ENCODE results near the gene HAO2. TPM values are rescaled to one million over a fixed set of nuclear protein-coding genes. Genes with fewer than 3 reads are reported as not detected.

The HAO2 gene
- total RNA-seq, 1 donor from 2014 or later: 0.27 TPM

DNA sequence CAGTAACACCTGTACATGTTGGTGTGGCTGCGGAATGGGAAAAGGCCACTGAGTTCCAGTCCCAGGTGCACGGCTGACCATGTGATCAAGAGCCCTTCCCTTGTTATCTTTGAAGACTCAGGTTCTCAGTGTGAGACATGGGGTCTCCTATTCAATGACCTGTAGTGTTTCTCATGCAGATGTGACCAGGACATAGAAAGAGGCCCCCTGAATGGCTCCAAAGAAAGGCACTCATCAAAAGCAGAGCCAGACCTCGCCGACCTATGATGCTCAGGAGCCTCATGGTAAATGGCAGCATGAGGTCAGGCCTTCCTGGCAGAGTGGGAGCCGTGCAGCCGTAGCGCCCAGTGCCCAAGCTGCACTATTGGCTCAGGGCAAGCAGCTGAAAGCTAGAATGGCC is 42.3 kb upstream of the HAO2 start:
- Mint-ChIP-seq H3K27me3 (peaks cover 3% of the 10 kb centered on the region), H3K4me1 (ENCODE audit: unreplicated experiment) (peaks cover 16% of the 10 kb centered on the region), H3K4me3 (peak overlapping the region; percentile 87), H3K36me3 (no peaks in the 10 kb centered on the region), H3K27ac (no peak overlapping the region), H3K9me3 (no peaks in the 10 kb centered on the region)
- no peak for DNase-seq (ENCODE audit: extremely low spot score, unreplicated experiment)
- TF ChIP-seq CTCF (conservative IDR thresholded peaks at IDR 0.05): no peak

GRCh38 chr1:119327094-119327449 is 41.5 kb upstream of the HAO2 start:
- no peak for TF ChIP-seq CTCF (conservative IDR thresholded peaks at IDR 0.05)
- no peaks in the 10 kb centered on the region for H3K9me3 Mint-ChIP-seq
- peaks cover 3% of the 10 kb centered on the region for H3K27me3 Mint-ChIP-seq
- no peaks in the 10 kb centered on the region for H3K36me3 Mint-ChIP-seq
- H3K27ac Mint-ChIP-seq: no peak overlapping the region
- DNase-seq (ENCODE audit: extremely low spot score, unreplicated experiment): no peak
- peaks cover 13% of the 10 kb centered on the region for H3K4me1 Mint-ChIP-seq (ENCODE audit: unreplicated experiment)
- H3K4me3 Mint-ChIP-seq: peak overlapping the region; percentile 87

- Mint-ChIP-seq H3K4me3 (peak overlapping the region; percentile 87), H3K27me3 (peaks cover 3% of the 10 kb centered on the region), H3K4me1 (ENCODE audit: unreplicated experiment) (peaks cover 18% of the 10 kb centered on the region), H3K9me3 (no peaks in the 10 kb centered on the region), H3K36me3 (no peaks in the 10 kb centered on the region), H3K27ac (no peak overlapping the region)
- peak; percentile 73 for TF ChIP-seq CTCF (conservative IDR thresholded peaks at IDR 0.05)
- DNase-seq (ENCODE audit: extremely low spot score, unreplicated experiment): peak; percentile 70
These were observed 41.0 kb upstream of the HAO2 start for GRCh38 chr1:119327450-119328155.

- Mint-ChIP-seq H3K9me3 (no peaks in the 10 kb centered on the region), H3K36me3 (no peaks in the 10 kb centered on the region), H3K27ac (no peak overlapping the region), H3K27me3 (peaks cover 3% of the 10 kb centered on the region), H3K4me1 (ENCODE audit: unreplicated experiment) (peaks cover 25% of the 10 kb centered on the region), H3K4me3 (no peak overlapping the region)
- no peak for DNase-seq (ENCODE audit: extremely low spot score, unreplicated experiment)
- TF ChIP-seq CTCF (conservative IDR thresholded peaks at IDR 0.05): no peak
These were observed 38.8 kb upstream of the HAO2 start for GRCh38 chr1:119329541-119330461.

DNA sequence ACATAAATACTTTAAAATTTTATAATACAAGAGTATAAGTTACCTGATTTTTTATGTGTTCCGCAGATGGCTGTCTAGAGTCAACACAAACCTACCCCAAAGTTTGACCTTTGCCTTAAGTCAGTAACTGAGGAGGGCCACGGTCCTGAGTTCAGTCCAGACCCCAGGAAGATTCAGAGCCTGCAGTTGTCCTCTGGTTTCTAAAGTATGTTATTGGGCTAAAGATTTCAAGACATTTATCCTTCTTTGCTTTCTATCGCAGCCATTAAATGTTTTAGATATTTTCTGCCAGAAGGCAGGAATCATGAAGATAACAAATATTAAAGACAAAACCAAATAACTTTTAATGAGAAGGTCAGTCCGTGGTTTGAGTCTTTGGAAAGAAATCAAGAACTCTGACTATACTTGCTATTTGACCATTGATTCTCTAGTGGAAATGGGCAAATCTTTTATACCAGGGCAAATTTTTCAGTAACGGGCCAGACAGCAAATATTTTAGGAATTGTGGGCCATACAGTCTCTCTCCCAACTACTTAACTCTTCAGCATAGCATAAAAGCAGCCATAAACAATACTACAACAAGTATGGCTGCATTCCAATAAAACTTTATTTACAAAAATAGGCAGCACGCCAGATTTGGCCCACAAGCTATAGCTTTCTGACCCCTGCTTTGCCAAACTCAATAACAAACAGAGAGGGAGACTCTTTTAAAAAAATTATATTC is 38.0 kb upstream of the HAO2 start:
- no peak overlapping the region for H3K27ac Mint-ChIP-seq
- TF ChIP-seq CTCF (conservative IDR thresholded peaks at IDR 0.05): no peak

More for the DNA sequence above, 38.0 kb upstream of the HAO2 start:
- Mint-ChIP-seq H3K4me3 (no peak overlapping the region), H3K9me3 (no peaks in the 10 kb centered on the region), H3K4me1 (ENCODE audit: unreplicated experiment) (peaks cover 25% of the 10 kb centered on the region), H3K36me3 (no peaks in the 10 kb centered on the region), H3K27me3 (peaks cover 3% of the 10 kb centered on the region)
- no peak for DNase-seq (ENCODE audit: extremely low spot score, unreplicated experiment)
